Measurements from ENCODE around the gene AGTRAP.

AGTRAP gene

GRCh38 chr1:11800391-11800755, 64.4 kb downstream of the AGTRAP start:
- no peak for DNase-seq (ENCODE audit: low spot score)

Measured in kidney tubule cell (primary cell).